ENCODE measurements around the gene FEN1. TPM values are rescaled to one million over a fixed set of nuclear protein-coding genes. Genes with fewer than 3 reads are reported as not detected.
A peak's percentile ranks its signal among the peaks of the same experiment; 100 is the strongest.

FEN1 gene
- total and polyA plus RNA-seq, 2 experiments from 2014 or later, result 29.0 to 31.5 TPM

DNA sequence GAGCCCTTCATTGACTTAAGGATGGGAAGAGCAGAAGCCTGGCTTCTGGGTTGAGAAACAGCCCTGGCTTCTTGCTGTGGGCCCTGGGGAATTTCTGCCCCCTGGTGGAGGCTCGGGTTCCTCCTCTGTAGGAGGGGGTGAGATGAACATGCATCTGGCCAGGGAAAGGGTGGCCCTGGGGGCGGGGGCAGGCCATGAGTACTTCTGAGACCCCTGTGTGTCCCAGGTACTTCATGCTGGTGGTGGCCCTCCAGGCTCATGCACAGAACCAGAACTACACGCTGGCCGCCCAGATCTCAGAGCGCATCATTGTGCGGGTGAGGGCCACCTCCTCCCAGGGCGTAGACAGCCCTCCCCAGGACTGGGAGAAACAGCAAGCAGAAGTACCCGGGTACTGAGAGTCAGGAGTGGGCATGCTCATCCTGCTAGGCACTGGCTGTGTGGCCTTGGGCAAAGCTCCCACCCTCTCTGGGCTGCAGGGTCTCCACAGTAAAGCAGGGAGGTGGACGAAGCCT is 16.1 kb upstream of the FEN1 start:
- no peak overlapping the region for H3K9ac ChIP-seq
- H3K36me3 ChIP-seq (ENCODE audit: low read depth), result no peaks in the 10 kb centered on the region
- H3K4me1 ChIP-seq (ENCODE audit: insufficient read depth), result no peaks in the 10 kb centered on the region
- no peaks in the 10 kb centered on the region for H4K20me1 ChIP-seq (ENCODE audit: insufficient read depth)
- H2AFZ ChIP-seq, result no peak overlapping the region
- H3K27ac ChIP-seq, result no peak overlapping the region
- H3K4me3 ChIP-seq, result no peak overlapping the region
- DNase-seq, result peak; percentile 78
- no peak for TF ChIP-seq EZH2phosphoT487 (IDR thresholded peaks at IDR 0.05; ENCODE audit: insufficient read depth, low read depth)
- no peak for TF ChIP-seq EZH2 (IDR thresholded peaks at IDR 0.05; ENCODE audit: insufficient read depth, poor library complexity, severe bottlenecking)
- no peaks in the 10 kb centered on the region for H3F3A ChIP-seq (ENCODE audit: insufficient read depth)
- H3K79me2 ChIP-seq (ENCODE audit: insufficient read depth), result no peaks in the 10 kb centered on the region
- no peak overlapping the region for H3K4me2 ChIP-seq (ENCODE audit: unreplicated experiment)
- no peaks in the 10 kb centered on the region for H3K9me3 ChIP-seq (ENCODE audit: low read depth)
- 35 to 45% methylated on average over 9 of the region's 9 CpGs for WGBS, 2 experiments (ENCODE audit: low coverage in 1 of 2, low lambda C conversion rate in 2 of 2, missing lambda C conversion rate in 2 of 2)
- in situ Hi-C loops (cut with MboI), result no loop called here
- H3K9me2 ChIP-seq (ENCODE audit: insufficient read depth), result no peaks in the 10 kb centered on the region
- no peaks in the 10 kb centered on the region for H3K27me3 ChIP-seq (replicated peaks; ENCODE audit: insufficient read depth)

- no peak overlapping the region for H2AFZ ChIP-seq
- H3K4me2 ChIP-seq (ENCODE audit: unreplicated experiment), result no peak overlapping the region
- in situ Hi-C loops (cut with MboI), result no loop called here
- no peaks in the 10 kb centered on the region for H3F3A ChIP-seq (ENCODE audit: insufficient read depth)
- no peaks in the 10 kb centered on the region for H3K27me3 ChIP-seq (replicated peaks; ENCODE audit: insufficient read depth)
- H3K9me2 ChIP-seq (ENCODE audit: insufficient read depth), result no peaks in the 10 kb centered on the region
- no peak overlapping the region for H3K9ac ChIP-seq
- no peak for TF ChIP-seq EZH2 (IDR thresholded peaks at IDR 0.05; ENCODE audit: insufficient read depth, poor library complexity, severe bottlenecking)
- TF ChIP-seq EZH2phosphoT487 (IDR thresholded peaks at IDR 0.05; ENCODE audit: insufficient read depth, low read depth), result no peak
- peak; percentile 47 for DNase-seq
- H3K36me3 ChIP-seq (ENCODE audit: low read depth), result no peaks in the 10 kb centered on the region
- no peaks in the 10 kb centered on the region for H3K4me1 ChIP-seq (ENCODE audit: insufficient read depth)
- no peak overlapping the region; the same call in 1 of the 2 replicates for H3K4me3 ChIP-seq
- 24 to 43% methylated on average over 42 to 58 of the region's 67 CpGs for WGBS, 2 experiments (ENCODE audit: low coverage in 1 of 2, low lambda C conversion rate in 2 of 2, missing lambda C conversion rate in 2 of 2)
- H3K9me3 ChIP-seq (ENCODE audit: low read depth), result no peaks in the 10 kb centered on the region
- no peaks in the 10 kb centered on the region for H4K20me1 ChIP-seq (ENCODE audit: insufficient read depth)
- no peak overlapping the region for H3K27ac ChIP-seq
- no peaks in the 10 kb centered on the region for H3K79me2 ChIP-seq (ENCODE audit: insufficient read depth)
Observed at GRCh38 chr11:61777234-61778090, 15.2 kb upstream of the FEN1 start.

GRCh38 chr11:61778357-61778886 is 14.3 kb upstream of the FEN1 start:
- Histone ChIP-seq H3K79me2 (ENCODE audit: insufficient read depth) (no peaks in the 10 kb centered on the region), H4K20me1 (ENCODE audit: insufficient read depth) (no peaks in the 10 kb centered on the region), H3K9ac (no peak overlapping the region), H3K4me3 (no peak overlapping the region), H3K9me2 (ENCODE audit: insufficient read depth) (no peaks in the 10 kb centered on the region), H3K36me3 (ENCODE audit: low read depth) (no peaks in the 10 kb centered on the region), H3F3A (ENCODE audit: insufficient read depth) (no peaks in the 10 kb centered on the region), H3K4me1 (ENCODE audit: insufficient read depth) (no peaks in the 10 kb centered on the region), H3K27me3 (replicated peaks; ENCODE audit: insufficient read depth) (no peaks in the 10 kb centered on the region), H3K9me3 (ENCODE audit: low read depth) (no peaks in the 10 kb centered on the region), H2AFZ (no peak overlapping the region), H3K27ac (no peak overlapping the region), H3K4me2 (ENCODE audit: unreplicated experiment) (no peak overlapping the region)
- 74 to 79% methylated on average over 11 of the region's 11 CpGs for WGBS, 2 experiments (ENCODE audit: low coverage in 1 of 2, low lambda C conversion rate in 2 of 2, missing lambda C conversion rate in 2 of 2)
- no peak for DNase-seq
- in situ Hi-C loops (cut with MboI), result no loop called here
- TF ChIP-seq EZH2 (IDR thresholded peaks at IDR 0.05; ENCODE audit: insufficient read depth, poor library complexity, severe bottlenecking) (no peak), EZH2phosphoT487 (IDR thresholded peaks at IDR 0.05; ENCODE audit: insufficient read depth, low read depth) (no peak)

DNA sequence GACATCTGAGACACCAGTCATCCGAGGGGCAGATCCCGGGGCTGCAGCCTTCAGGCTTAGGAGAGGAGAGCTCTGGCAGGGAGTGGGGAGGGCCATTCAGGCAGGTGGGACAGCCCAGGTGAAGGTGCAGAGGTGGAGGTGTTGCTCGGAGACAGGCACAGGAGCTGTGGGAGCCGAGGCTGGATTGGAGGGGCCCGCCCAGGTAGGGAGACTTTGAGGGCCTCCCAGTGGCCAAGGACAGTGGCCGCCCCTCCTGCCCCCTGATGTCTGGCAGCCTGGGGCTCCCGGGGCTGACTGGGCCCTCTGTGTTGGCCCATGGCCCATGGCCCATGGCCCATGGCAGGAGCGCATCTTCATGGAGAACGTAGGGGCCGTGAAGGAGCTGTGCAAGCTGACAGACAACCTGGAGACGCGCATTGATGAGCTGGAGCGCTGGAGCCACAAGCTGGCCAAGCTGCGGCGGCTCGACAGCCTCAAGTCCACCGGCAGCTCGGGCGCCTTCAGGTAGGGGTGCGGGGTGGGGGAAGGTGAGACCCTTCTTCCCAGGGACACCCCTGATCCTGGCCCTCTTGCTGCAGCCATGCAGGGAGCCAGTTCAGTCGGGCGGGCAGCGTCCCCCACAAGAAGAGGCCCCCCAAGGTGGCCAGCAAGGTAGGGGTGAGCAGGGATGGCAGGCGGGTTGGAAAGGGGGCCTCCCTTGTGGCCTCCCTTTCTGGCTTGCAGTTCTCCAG is 13.6 kb upstream of the FEN1 start:
- H3K9me2 ChIP-seq (ENCODE audit: insufficient read depth), result no peaks in the 10 kb centered on the region
- no peaks in the 10 kb centered on the region for H3K79me2 ChIP-seq (ENCODE audit: insufficient read depth)
- H3K9me3 ChIP-seq (ENCODE audit: low read depth), result no peaks in the 10 kb centered on the region
- H3K27me3 ChIP-seq (replicated peaks; ENCODE audit: insufficient read depth), result no peaks in the 10 kb centered on the region
- WGBS, 2 experiments (ENCODE audit: low coverage in 1 of 2, low lambda C conversion rate in 2 of 2, missing lambda C conversion rate in 2 of 2), result 78% methylated on average over 20 to 24 of the region's 24 CpGs
- no peak for DNase-seq
- TF ChIP-seq EZH2 (IDR thresholded peaks at IDR 0.05; ENCODE audit: insufficient read depth, poor library complexity, severe bottlenecking) (no peak), EZH2phosphoT487 (IDR thresholded peaks at IDR 0.05; ENCODE audit: insufficient read depth, low read depth) (no peak)
- no peaks in the 10 kb centered on the region for H3K36me3 ChIP-seq (ENCODE audit: low read depth)
- H4K20me1 ChIP-seq (ENCODE audit: insufficient read depth), result no peaks in the 10 kb centered on the region
- in situ Hi-C loops (cut with MboI), result no loop called here
- no peaks in the 10 kb centered on the region for H3F3A ChIP-seq (ENCODE audit: insufficient read depth)
- H3K27ac ChIP-seq, result no peak overlapping the region
- no peak overlapping the region for H3K9ac ChIP-seq
- H3K4me1 ChIP-seq (ENCODE audit: insufficient read depth), result no peaks in the 10 kb centered on the region
- H3K4me2 ChIP-seq (ENCODE audit: unreplicated experiment), result no peak overlapping the region
- H3K4me3 ChIP-seq, result no peak overlapping the region
- no peak overlapping the region for H2AFZ ChIP-seq

Measured in GM23248 (cell line).